HG02852 (cell line): Measurements from ENCODE around the gene SERPINE3.
A peak's percentile ranks its signal among the peaks of the same experiment; 100 is the strongest.

ENCODE experiments used
- ATAC-seq: cut with Tn5 transposase; IDR thresholded peaks from one replicate; pipeline ENCODE4 v1.9.1; 2021; ENCODE audit warnings: mild to moderate bottlenecking, moderate library complexity; ENCODE audit not compliant: unreplicated experiment

SERPINE3 gene

DNA sequence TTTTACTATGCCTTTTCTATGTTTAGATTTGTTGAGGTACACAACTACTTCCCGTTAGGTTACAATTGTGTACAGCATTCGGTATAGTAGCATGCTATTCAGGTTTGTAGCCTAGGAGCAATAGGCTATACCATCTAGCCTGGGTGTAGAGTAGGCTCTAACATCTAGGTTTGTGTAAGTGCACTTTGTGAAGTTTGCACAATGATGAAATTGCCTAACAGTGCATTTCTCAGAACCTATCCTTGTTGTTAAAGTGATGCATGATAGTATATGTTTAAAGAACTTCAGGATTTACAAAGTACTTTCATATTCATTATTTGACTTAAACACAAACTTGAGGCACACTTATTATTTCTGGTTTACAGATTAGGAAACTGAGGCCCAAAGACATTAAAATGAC, 11.5 kb upstream of the SERPINE3 start:
- no peak for ATAC-seq

DNA sequence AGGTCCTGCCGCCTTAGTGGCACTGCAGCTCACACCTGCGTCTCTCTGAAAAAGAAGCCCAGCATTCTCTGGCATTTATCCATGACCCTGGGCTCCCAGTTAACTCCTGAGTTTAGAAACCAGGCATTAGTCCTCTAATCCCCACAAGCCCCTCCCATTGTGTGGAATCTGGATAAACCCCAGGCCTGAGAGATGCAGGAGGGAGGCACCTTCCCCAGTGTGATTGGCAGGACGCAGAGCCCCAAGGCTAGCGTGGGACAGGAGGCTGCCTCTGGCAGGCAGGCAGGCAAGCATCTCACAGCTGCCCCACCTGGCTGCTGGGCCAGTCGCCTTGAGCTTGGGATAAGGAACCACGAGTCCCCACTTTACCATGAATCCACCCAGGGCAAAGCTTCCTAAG, 11.0 kb upstream of the SERPINE3 start:
- no peak for ATAC-seq

DNA sequence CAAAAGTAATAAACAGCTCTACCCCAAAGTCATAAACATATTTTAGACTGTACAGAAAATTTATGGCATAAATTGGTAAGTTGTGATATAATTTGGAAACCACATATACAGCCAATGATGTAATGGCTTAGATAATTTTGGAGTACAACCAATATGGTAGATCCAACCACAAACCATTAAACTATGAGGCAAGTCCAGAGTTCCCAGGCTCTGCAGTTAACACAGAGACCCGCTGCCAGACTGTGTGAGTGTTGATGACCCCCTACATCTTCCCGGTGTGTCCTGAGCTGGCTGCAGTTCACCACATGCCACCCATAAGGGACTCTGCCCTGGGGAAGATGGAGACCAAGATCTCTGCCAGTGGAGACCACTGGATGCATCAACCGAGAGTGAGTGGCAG, 9.9 kb upstream of the SERPINE3 start:
- no peak for ATAC-seq

DNA sequence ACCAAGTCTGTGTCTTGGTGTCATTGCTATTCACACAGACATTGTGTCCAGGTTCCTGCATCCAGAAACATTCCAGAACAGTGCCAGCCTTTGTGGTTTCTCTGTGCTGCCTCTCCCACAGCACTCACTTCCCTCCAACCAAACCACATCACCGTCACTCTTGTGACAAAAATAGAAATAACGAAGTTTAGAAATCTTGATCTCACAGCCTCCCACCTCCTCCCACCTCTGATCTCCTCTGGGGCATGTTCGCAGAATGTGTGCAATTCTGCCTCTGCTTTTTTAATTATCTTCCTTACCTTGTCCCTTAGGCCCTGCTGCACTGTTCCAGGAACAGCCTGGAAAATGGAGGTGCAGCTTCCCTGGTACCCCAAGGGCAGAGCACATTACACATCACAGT, 8.7 kb upstream of the SERPINE3 start:
- ATAC-seq, result peak; percentile 62

DNA sequence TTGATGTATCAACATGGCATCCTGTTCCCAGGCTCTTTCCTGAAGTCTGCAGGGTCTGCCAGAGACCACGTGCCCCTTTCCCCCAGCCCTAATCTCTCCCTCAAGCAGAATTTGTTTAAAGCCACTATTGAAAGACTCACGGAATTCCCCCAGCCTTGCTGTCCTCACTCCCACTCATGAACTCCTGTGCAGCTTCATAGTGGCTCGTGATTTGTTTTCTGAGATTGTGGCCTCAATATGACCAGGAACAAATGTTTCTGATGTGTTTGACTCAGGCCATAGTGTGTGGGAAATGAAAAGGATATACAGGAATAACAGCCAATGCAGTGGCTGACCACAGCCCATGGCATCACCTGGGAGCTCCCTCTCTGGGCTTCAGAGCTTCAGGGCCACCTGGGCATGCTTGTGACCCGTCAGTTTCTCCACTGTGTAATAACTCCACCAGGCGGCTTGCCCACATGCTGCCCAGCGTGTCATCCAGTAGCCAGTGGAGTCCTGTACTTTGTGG, 8.1 kb upstream of the SERPINE3 start:
- ATAC-seq, result peak; percentile 58

DNA sequence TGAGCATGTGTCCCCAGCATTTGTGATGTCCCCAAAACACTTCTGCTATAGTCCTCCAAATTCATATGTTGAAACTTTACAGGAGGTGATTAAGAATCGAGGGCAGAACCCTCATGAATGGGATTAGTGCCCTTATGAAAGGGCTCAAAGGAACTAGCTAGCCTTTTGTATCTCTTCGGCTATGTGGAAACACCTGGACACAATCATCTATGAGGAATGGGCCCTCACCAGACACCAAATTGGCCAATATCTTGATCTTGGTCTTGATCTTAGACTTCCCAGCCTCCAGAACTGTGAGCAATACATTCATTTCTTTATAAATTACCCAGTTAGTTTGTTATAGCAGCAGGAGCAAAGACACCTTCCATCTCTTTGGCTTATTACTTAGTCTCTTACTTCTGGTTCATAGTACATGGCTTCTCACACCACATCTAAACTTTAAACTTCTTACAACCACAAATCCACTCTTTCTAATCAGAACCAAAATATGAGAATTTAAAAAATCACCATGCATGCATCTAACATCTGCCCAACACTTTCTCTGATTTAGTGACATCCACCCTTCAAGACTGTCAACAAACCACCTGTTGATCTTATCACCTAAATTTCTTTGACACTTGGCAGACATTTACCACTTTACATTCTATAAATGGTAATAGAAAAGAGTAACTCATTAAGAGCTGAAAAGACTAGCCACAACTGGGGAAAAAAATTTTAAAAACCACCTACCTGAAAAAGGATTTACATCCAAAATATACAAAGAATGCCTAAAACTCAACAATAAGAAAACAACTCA, 6.7 kb upstream of the SERPINE3 start:
- ATAC-seq, result no peak

DNA sequence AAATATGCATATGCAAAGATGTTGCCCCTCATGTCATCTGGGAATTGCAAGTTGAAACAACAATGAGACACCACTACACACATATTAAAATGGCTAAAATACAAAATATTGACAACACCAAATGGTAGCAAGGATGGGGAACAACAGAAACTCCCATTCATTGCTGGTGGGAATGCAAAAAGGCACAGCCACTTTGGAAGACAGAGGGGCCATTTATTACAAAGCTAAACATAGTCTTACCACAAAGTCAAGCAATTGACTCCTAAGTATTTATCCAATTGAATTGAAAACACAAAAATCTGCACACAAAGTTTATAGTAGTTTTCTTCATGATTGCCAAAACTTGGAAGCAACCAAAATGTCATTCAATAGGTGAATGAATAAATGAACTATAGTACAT, 6.1 kb upstream of the SERPINE3 start:
- ATAC-seq, result no peak

DNA sequence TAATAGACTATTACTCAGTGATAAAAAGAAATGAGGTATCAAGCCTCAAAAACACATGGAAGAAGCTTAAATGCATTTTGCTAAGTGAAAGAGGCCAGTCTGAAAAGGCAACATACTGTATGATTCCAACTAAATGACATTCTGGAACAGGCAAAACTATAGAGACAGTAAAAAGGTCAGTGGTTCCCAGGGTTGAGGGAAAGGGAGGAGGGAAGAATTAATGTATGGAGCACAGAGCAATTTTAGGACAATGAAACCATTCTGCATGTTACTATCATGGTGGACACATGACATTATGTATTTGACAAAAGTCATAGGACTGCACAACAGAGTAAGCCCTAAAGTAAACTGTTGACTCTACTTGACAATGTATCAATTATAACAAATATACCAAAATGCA, 5.7 kb upstream of the SERPINE3 start:
- ATAC-seq, result no peak

DNA sequence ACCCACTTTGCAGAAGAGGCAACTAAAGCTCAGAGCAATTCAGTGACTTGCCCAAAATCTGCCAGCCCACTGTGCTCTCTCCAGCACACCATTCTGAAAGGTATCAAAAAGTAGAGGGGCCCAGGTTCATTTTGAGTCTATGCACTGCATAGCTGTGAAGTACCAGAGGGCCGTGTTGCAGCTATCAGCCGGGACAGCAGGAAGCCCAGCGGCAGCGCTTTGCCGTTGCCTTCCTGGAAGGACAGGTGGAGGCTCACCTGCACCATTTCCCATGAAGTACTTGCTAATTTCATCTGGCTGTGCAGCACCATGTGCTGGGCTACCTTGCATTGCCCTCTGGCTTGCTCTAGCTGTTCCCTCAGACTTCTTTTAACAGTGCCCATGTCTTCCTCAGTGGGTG, 2.7 kb upstream of the SERPINE3 start:
- ATAC-seq, result no peak

DNA sequence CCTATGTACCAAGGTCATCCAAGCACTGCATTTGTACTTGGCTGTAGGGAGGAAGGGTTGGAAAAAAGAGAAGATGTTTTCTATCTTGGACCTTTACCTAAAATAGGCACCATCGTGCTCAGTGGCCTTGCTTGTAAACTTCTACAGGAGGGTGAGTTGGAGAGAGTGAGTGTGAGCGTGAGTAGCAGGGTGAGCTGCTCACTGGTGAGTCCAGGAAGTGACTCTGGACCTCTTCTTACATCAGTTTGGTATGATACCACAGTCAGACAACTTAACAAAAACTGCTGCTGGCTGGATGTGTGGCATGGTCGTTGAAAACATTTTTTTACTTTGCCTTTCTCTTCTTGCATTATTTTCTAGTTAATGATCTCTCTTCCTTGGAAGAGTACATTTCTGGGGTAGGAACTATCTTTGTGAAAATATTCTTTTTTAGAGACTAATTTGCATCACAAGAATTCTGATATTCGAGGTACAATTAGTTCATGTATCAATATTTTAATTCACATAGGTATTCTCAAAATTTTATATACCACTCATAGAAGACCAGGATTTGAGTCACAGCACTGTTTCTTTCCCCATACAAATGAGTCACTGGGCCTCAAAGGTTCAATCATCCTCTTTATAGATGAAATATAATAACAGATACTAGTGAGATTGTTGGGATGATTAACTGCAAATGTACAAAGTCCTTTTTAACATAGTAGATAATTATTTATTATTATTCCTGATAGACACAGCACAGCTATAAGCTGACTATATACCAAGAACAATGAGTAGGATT, 651 bp downstream of the SERPINE3 start:
- ATAC-seq, result no peak

DNA sequence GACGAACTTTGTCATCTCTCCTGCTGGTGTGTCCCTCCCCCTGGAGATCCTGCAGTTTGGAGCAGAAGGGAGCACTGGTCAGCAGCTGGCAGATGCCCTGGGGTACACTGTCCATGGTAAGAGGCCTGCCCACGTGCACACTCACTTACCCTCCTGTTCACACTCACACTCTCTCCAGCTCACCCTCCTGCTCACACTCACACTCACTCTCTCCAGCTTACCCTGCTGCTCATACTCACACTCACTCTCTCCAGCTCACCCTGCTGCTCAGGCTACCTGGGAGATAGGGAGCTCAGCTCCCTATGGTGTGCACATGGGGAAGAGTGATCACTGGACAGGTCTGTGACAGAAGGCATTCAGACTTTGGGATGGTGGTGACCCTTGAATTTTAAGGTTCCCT, 1.7 kb downstream of the SERPINE3 start:
- no peak for ATAC-seq

DNA sequence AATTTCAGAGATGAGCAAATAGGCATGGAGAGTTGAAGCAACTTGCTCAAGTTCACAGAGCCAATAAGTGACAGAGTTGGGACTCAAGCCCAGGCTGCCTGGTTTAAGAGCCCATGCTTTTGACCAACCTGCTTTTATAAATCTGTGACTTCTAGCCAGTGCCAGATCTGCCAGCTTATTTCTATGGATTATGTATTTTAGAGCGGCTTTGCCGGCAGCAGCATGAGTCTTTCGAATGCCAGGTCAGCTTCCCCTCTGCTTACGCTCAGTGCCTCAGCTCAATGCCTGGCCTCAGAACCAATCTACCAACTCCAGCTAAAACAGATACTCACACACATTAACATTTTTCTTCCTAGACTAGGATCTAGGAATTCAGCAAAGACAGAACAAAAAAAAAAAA, 2.3 kb downstream of the SERPINE3 start:
- ATAC-seq, result no peak

DNA sequence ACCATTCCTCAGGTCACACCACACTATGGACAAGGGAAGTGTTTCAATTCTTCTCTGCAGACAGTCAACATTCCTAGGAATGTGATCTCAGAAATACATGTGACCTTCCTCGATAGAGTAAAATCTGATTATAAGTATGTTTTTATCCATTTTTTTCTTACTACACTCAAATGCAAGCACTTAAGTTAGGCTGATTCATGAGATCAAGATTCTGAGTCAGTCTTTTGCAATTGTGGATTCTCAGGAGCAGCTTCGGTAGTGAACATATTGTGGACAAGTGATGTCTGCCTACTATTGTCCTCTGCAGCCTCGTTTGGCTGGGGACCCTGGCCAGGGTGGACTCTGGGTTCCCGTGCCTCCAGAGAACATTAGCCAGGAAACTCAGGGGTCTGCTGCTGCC, 3.2 kb downstream of the SERPINE3 start:
- ATAC-seq, result no peak

DNA sequence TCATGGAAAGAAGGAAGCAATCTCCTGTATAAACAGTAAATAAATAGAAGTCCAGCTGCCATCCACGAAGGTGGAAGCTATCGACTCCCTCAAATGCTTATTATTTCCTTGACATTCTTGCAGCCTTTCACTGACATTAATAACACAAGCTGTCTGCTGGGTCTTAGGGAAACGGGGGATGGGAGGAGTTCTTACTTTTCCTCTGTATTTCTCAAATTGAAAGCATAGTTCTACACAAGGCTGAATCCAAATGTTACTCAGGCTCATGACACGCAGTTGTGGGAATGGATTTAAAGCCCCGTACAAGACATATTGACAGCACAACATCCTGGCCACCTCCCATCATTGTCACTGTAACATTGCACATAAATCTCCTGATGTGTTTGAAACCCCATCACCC, 4.0 kb downstream of the SERPINE3 start:
- ATAC-seq, result no peak

DNA sequence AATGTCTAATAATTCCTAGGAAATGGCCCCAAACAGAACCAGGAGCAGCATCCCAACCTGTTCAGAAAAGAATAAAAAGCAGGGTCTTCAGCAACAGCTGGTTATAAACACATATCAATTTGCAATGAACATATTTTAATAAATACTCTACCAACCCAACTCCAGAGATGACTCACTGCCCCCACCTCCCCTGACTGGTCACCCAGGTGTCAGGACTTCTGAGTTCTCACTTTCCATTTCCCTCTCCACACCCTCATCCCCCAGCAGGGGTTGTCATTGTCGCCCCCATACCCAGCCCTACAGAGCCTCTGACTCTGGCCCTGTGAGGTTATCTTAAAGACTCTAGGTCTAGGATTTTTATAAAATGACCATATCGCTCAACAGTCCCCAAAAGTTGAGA, 6.9 kb downstream of the SERPINE3 start:
- peak; percentile 64 for ATAC-seq

DNA sequence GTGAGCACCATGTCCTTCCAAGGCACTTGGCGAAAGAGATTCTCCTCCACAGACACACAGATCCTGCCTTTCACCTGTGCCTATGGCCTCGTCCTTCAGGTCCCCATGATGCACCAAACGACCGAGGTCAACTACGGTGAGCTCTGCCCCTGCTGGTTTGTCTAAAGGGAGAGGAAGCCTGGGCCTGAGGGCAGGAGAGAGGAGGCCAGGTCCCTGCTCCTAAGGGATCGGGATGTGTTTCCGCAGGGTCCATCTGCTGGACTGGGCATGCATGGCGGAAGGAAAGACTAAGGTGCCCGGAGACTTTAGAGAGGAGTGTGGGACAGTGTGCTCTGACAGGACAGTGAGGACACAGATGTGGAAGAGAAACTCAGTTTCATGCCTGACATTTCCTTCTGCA, 7.6 kb downstream of the SERPINE3 start:
- ATAC-seq, result no peak

DNA sequence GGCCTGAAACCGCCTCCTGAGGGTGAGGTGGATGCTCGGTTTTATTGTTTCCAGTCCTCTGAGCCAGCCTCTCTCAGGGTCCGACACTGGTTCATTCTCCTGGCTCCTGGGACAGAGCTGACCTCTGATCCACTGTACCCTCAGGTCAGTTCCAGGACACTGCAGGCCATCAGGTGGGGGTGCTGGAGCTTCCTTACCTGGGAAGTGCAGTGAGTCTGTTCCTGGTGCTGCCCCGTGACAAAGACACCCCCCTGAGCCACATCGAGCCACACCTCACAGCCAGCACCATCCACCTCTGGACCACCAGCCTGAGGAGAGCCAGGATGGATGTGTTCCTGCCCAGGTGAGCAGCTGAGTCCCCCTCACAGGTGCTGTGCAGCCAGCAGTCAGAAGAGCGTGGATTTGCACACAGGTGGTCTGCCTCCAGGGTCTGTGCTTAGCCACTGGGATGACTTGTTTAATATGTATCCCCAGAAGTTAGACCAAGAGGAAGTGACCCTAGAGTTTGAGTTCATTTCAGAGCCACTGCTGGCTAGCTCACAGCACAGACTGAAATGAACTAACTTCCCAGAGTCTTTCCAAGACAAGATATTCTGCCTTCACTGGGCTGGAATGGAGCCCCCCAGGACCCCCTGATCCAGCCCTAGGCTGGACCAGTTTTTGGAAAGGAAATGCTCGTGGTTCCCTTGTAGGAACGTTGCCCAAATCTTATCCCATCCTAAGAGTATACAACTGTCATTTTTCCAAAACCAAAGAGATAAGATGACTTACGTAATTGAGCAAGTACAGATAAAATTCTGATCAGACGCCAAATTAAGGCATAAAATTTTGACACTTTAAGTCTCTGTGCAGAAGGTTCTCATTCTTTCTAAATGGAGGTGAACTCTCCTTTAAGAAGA, 8.8 kb downstream of the SERPINE3 start:
- ATAC-seq, result no peak

DNA sequence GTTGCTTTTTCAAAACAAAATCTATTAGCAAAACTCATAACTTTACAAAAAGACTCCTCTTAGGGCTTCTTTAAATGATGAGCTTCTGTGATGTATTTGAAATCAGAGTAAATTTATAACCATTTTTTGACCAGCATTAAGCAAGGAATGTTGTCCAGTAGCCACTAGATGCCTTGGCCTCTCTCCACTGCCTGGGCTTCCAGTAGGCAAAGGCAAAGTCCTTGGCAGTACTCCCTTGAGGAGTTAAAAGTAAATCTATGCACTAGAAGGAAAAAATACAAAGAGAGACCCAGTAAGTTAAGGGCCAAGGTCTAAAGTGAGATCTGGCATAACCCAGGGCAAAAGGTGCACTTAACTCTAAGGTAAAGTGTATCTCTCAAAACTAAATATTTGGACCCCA, 9.5 kb downstream of the SERPINE3 start:
- no peak for ATAC-seq

DNA sequence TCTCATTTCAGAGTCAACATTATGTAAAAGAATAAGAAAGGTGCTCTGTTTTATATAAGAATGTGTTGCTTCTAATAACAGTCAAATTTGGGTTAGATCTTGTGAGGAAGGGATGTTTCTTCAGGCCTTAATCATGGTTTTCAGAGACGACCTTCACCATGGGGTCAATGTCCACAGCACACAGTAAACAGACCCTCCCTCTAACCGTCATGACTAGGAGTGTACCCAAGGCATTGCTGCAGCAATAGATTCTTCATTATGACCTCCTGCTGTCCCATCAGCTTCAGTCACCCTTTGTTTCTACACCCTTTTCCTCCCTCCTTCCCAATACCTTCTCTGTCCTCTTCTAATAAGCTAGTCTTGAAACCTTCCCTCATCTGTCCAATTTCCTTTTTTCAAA, 15.7 kb downstream of the SERPINE3 start:
- no peak for ATAC-seq

DNA sequence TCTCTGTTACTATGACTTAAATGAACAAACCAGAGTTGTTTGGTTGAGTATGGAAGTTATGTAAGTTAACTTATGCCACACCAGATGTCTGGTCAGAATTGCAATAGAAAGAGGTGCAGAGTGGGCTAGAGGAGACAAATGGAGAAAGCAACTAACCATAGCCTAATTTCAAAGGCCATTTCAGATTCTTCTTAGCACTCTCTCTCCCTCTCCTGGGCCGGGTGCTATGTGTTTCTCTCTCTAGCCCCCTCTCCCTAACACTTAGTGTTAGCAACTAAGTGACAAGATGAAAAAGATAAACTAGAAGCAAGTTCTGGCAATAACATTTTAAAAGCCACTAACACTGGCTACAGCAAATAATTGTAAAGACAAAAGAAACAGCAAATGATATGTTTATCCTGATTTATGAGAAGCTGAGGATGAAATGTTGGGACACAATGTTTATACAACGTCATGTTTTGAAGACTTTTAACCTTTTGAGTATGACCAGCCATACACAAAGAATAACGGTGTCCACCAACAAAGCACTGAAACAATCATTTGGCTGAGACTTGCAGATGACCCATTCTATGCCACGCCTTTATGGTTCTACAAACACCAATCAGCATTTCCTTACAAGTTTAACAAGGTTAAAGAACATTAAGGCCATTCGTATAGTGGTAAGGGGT, 18.6 kb downstream of the SERPINE3 start:
- no peak for ATAC-seq

DNA sequence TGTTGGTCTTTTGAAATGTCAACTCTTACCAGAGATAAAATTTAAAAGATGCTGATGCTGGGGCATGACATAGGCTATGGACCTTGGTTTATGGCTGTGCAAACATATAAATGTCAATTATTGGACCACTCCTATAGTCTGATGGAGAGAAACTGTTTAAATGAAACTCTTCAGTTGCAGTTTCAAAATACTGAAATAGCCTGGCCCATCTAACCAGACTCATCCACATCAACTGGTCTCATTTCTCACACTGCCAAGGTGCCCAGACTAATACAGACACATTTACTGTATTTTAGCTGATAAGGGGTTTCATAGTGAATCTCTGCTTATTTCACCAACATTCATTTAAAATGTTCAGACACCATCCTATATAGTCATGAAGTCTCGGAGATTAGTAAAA, 19.9 kb downstream of the SERPINE3 start:
- no peak for ATAC-seq
